IMR-90 (cell line): ENCODE measurements around the gene TXLNA. TPM values are rescaled to one million over a fixed set of nuclear protein-coding genes. Genes with fewer than 3 reads are reported as not detected.

ENCODE experiments used
- ATAC-seq: fragments of 200-7000 bp; cut with Tn5 transposase; 2 replicates; pipeline ENCODE4 v1.9.1; 2020; ENCODE audit warnings: low read depth, mild to moderate bottlenecking, moderate library complexity
- BruUV-seq: library from RNA; stranded (reverse); fragments of 400-500 nt; replicated peaks from 2 replicates; lab custom pipeline; 2021; lab: Mats Ljungman, UMichigan
- CTCF ChIA-PET: fragments of 300-600 bp; formaldehyde crosslinking; extraction: SDS; loops from one replicate; lab custom pipeline; 2021; ENCODE audit warnings: antibody characterized with exemption; lab: Yijun Ruan, JAX
- POLR2A ChIA-PET: fragments of 300-600 bp; sonication (Branson Sonifier 250); formaldehyde crosslinking; loops from one replicate; lab custom pipeline; 2022; ENCODE audit warnings: antibody characterized with exemption; ENCODE audit not compliant: unreplicated experiment; lab: Charles Lee
- DNase-seq: peaks from one replicate; pipeline ENCODE4 v3.0.0; 2013
- H2AFZ ChIP-seq: replicated peaks from 2 replicates; pipeline ENCODE3; 2013; ENCODE audit warnings: low read length, mild to moderate bottlenecking; ENCODE audit not compliant: poor library complexity
- H2AK5ac ChIP-seq: 2 replicates; pipeline ENCODE4 v1.6.1; 2013; ENCODE audit warnings: low read depth, low read length, inconsistent platforms
- H2AK9ac ChIP-seq: replicated peaks from 2 replicates; pipeline ENCODE3; 2013; ENCODE audit warnings: mild to moderate bottlenecking, low read depth, low read length, moderate library complexity; ENCODE audit not compliant: poor library complexity
- H2BK120ac ChIP-seq: 2 replicates; pipeline ENCODE4 v1.6.1; 2013; ENCODE audit warnings: low read depth, low read length, inconsistent platforms
- H2BK15ac ChIP-seq: 3 replicates; pipeline ENCODE4 v1.6.1; 2013; ENCODE audit warnings: low read depth, low read length, inconsistent platforms
- H2BK20ac ChIP-seq: 2 replicates; pipeline ENCODE4 v1.6.1; 2013; ENCODE audit warnings: low read depth, mild to moderate bottlenecking, inconsistent platforms, low read length, moderate library complexity
- H2BK5ac ChIP-seq: 2 replicates; pipeline ENCODE4 v1.6.1; 2013; ENCODE audit warnings: mild to moderate bottlenecking, low read depth, low read length, inconsistent platforms; ENCODE audit not compliant: poor library complexity, severe bottlenecking
- H3K14ac ChIP-seq: replicated peaks from 2 replicates; pipeline ENCODE4 v1.6.1; 2013; ENCODE audit warnings: low read depth, low read length, inconsistent platforms
- H3K18ac ChIP-seq: 2 replicates; pipeline ENCODE4 v1.6.1; 2013; ENCODE audit warnings: low read depth, low read length, control low read depth
- H3K23ac ChIP-seq: 2 replicates; pipeline ENCODE4 v1.6.1; 2013; ENCODE audit warnings: low read depth, low read length, inconsistent platforms
- H3K27ac ChIP-seq: 2 replicates; pipeline ENCODE4 v1.5.1; 2013; ENCODE audit warnings: mild to moderate bottlenecking, control low read depth, low read length; ENCODE audit not compliant: insufficient read depth
- H3K27me3 ChIP-seq: 2 replicates; pipeline ENCODE4 v1.6.1; 2013; ENCODE audit warnings: low read length; ENCODE audit not compliant: control insufficient read depth, insufficient read depth
- H3K36me3 ChIP-seq: 2 replicates; pipeline ENCODE4 v1.6.1; 2013; ENCODE audit warnings: low read length, mixed read lengths; ENCODE audit not compliant: control insufficient read depth, insufficient read depth
- H3K4ac ChIP-seq: 2 replicates; pipeline ENCODE4 v1.6.1; 2013; ENCODE audit warnings: low read depth, low read length, inconsistent platforms
- H3K4me1 ChIP-seq: 2 replicates; pipeline ENCODE4 v1.6.1; 2013; ENCODE audit warnings: low read length, mixed read lengths; ENCODE audit not compliant: control insufficient read depth, insufficient read depth
- H3K4me2 ChIP-seq: 2 replicates; pipeline ENCODE4 v1.6.1; 2013; ENCODE audit warnings: low read depth, mild to moderate bottlenecking, control low read depth, low read length, moderate library complexity
- H3K4me3 ChIP-seq: 2 replicates; pipeline ENCODE4 v1.5.1; 2013; ENCODE audit warnings: low read depth, mild to moderate bottlenecking, control low read depth, low read length, moderate library complexity; ENCODE audit not compliant: insufficient read depth
- H3K56ac ChIP-seq: 2 replicates; pipeline ENCODE4 v1.6.1; 2013; ENCODE audit warnings: low read length, inconsistent platforms; ENCODE audit not compliant: insufficient read depth; ENCODE audit errors: extremely low read depth
- H3K79me1 ChIP-seq, 2 experiments: 2 replicates each; pipeline ENCODE4 v1.6.1; 2013; ENCODE audit warnings: low read length in 2 of 2, inconsistent platforms in 1 of 2, low read depth in 1 of 2
- H3K9ac ChIP-seq: 2 replicates; pipeline ENCODE4 v1.6.1; 2013; ENCODE audit warnings: low read depth, low read length, control low read depth
- H3K9me1 ChIP-seq: 2 replicates; pipeline ENCODE4 v1.6.1; 2013; ENCODE audit warnings: low read length, inconsistent platforms; ENCODE audit not compliant: insufficient read depth
- H3K9me3 ChIP-seq: 2 replicates; pipeline ENCODE4 v1.6.1; 2013; ENCODE audit warnings: low read length; ENCODE audit not compliant: control insufficient read depth, insufficient read depth
- H4K20me1 ChIP-seq: 2 replicates; pipeline ENCODE4 v1.6.1; 2013; ENCODE audit warnings: low read length, inconsistent platforms; ENCODE audit not compliant: insufficient read depth
- H4K5ac ChIP-seq: 2 replicates; pipeline ENCODE4 v1.6.1; 2013; ENCODE audit warnings: mild to moderate bottlenecking, low read depth, low read length, control low read depth
- H4K8ac ChIP-seq, 2 experiments: 2 replicates each; pipeline ENCODE4 v1.6.1; 2013; ENCODE audit warnings: low read depth in 2 of 2, low read length in 2 of 2, control low read depth in 1 of 2, inconsistent platforms in 1 of 2
- H4K91ac ChIP-seq: 2 replicates; pipeline ENCODE4 v1.6.1; 2013; ENCODE audit warnings: low read depth, low read length, inconsistent platforms; ENCODE audit not compliant: insufficient read depth
- CEBPB ChIP-seq: IDR thresholded peaks from 2 replicates; pipeline ENCODE4 v1.6.1; 2012; ENCODE audit warnings: low read depth, low read length, improper control_type of control experiment
- POLR2A ChIP-seq: IDR thresholded peaks from 2 replicates; pipeline ENCODE4 v1.6.1; 2012; ENCODE audit warnings: mild to moderate bottlenecking, low read depth, low read length
- WGBS, 2 experiments: methylation state at CpG; one replicate each; pipeline versions ENCODE4 v1.1.5 to v1.1.7; 2013; ENCODE audit warnings: missing lambda C conversion rate in 2 of 2; ENCODE audit not compliant: insufficient read length in 1 of 2; ENCODE audit errors: extremely low coverage in 2 of 2; 5-methylcytosine and 5-hydroxymethylcytosine counted together
- dilution Hi-C: fragments of 300-500 bp; cut with HindIII; formaldehyde crosslinking; loops from one replicate; pipeline ENCODE4 v1.14.3; 2018; ENCODE audit warnings: low sequenced_read_pairs; ENCODE audit not compliant: unreplicated experiment
- in situ Hi-C: fragments of 300-500 bp; cut with MboI; formaldehyde crosslinking; loops from 3 replicates; pipeline ENCODE4 v1.14.3; 2019; ENCODE audit warnings: low sequenced_read_pairs, inconsistent platforms, mixed read lengths
- intact Hi-C: fragments of 100-400 bp; cut with micrococcal nuclease; formaldehyde crosslinking; loops from 2 replicates; pipeline ENCODE4 v1.10.0; 2022
- polyA plus RNA-seq, 3 experiments: library from polyadenylated mRNA; depleted of rRNA; stranded (reverse); fragments of >200 nt; gene quantifications; 2 replicates each; pipeline ENCODE4 v1.2.3, GENCODE V29; 2012; ENCODE audit warnings: low replicate concordance in 1 of 3
- total RNA-seq: library from RNA; depleted of rRNA; stranded (reverse); fragments of >200 nt; gene quantifications from 2 replicates; pipeline ENCODE4 v1.2.3, GENCODE V29; 2012
- TF ChIP-seq, protein P1 (sequence below): fragments of 150-350 bp; IDR thresholded peaks from 2 replicates; pipeline ENCODE4 v1.6.1; 2016; ENCODE audit warnings: low read depth, mild to moderate bottlenecking, low read length, moderate library complexity, borderline replicate concordance

Gene TXLNA
- total and polyA plus RNA-seq, 2 of the 4 experiments (the other 2 are of a cell fraction): 47.6 to 102 TPM

DNA sequence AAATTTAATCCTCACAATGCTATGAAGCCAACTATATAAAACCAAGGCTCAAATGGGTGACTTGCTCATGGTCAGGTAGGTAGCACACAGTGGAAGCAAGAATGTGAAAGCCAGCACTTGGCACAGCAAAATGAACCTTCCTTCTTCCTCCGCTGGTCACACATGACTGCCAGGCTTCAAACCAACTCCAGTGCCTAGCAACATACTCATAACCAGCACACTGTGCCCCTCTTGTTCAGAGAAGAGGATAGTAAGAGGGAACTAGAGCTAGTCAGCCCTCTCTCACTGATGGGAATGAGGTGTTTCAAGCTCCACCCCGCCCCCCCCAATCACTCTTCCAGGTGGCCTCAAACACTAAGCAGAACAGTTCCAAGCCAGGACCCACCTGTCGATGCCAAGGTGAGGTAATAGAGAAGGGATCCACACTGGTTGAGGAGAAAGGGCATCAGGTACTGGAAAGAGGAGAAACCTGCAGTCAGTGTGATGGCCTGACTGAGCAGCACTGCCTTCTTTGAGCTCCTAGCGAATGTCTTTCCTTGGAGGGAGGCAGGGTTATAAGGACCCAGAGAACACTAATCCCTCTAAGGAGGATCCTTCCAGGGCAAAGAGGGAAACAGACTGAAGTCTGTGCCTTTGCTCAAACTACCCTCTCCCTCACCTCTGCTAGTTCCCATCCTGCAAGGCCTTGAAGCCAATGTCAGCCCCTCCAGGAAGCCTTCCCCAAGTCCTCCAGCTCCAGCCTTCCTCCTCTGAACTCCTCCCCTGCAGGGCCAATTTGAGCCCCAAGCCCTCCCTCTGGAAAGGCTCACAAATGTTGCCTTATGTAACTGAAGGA lies 41.5 kb downstream of the TXLNA start:
- POLR2A ChIA-PET: no interaction called here
- TF ChIP-seq, protein P1, sequence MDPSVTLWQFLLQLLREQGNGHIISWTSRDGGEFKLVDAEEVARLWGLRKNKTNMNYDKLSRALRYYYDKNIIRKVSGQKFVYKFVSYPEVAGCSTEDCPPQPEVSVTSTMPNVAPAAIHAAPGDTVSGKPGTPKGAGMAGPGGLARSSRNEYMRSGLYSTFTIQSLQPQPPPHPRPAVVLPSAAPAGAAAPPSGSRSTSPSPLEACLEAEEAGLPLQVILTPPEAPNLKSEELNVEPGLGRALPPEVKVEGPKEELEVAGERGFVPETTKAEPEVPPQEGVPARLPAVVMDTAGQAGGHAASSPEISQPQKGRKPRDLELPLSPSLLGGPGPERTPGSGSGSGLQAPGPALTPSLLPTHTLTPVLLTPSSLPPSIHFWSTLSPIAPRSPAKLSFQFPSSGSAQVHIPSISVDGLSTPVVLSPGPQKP: no peak
- TF ChIP-seq CEBPB (no peak), POLR2A (no peak)

More for the DNA sequence above, 41.5 kb downstream of the TXLNA start:
- peak overlapping the region; percentile 80 to 98; a peak in 3 of 4 replicates for H4K8ac ChIP-seq
- no peak overlapping the region for H3K56ac ChIP-seq
- peak overlapping the region; percentile 92 for H3K4me2 ChIP-seq
- H3K36me3 ChIP-seq: peaks cover 36% of the 10 kb centered on the region
- 0 out of 2 replicates have a peak, but pooled peaks cover under 1% of the 10 kb centered on the region for H4K20me1 ChIP-seq
- 0 out of 2 replicates have a peak overlapping the region, but pooled peaks have one; percentile 45 for H4K91ac ChIP-seq
- ATAC-seq (no peak), DNase-seq (no peak)
- CTCF ChIA-PET: interaction anchor here (1.4 kb wide), 1 partner anchor 20 kb away, joined by 5 read pairs; no protein-coding TSS in a partner anchor
- peak overlapping the region; percentile 77; the same call in 1 of the 2 replicates for H3K14ac ChIP-seq
- H3K9me3 ChIP-seq: no peaks in the 10 kb centered on the region
- H2BK15ac ChIP-seq: no peak overlapping the region
- H2AFZ ChIP-seq: no peak overlapping the region
- dilution Hi-C loops: no loop called here
- H2BK5ac ChIP-seq: no peak overlapping the region
- H3K4me3 ChIP-seq: peak overlapping the region; percentile 84
- peak overlapping the region; percentile 89 for H3K4ac ChIP-seq
- peaks cover 34 to 56% of the 10 kb centered on the region in 2 experiments for H3K79me1 ChIP-seq
- peak overlapping the region; percentile 83 for H2AK9ac ChIP-seq
- peak overlapping the region; percentile 69; the same call in 1 of the 2 replicates for H3K23ac ChIP-seq
- H3K9me1 ChIP-seq: peaks cover 13% of the 10 kb centered on the region
- H3K27me3 ChIP-seq: no peaks in the 10 kb centered on the region
- no TSS peak for BruUV-seq
- intact Hi-C loops: loop anchor here (5.0 kb wide), 1 partner anchor 71 kb away; the partner anchor contains the start of gene HDAC1
- in situ Hi-C loops: no loop called here
- H4K5ac ChIP-seq: peak overlapping the region; percentile 50
- peak overlapping the region; percentile 1; the same call in 1 of the 2 replicates for H2AK5ac ChIP-seq
- H3K18ac ChIP-seq: no peak overlapping the region
- H2BK20ac ChIP-seq: no peak overlapping the region
- peak overlapping the region; percentile 86 for H3K9ac ChIP-seq
- peak overlapping the region; percentile 39 for H3K27ac ChIP-seq
- WGBS, 2 experiments: no CpG with 5 or more reads among the region's 4 CpGs
- H3K4me1 ChIP-seq: peaks cover 12% of the 10 kb centered on the region
- H2BK120ac ChIP-seq: no peak overlapping the region
